Endodermal cell (in vitro differentiated cells): ENCODE measurements around the gene TMIGD3. TPM values are rescaled to one million over a fixed set of nuclear protein-coding genes. Genes with fewer than 3 reads are reported as not detected.

Source experiments
- DNase-seq: peaks from one replicate; pipeline ENCODE4 v3.0.0-alpha.2; 2017
- H3K27ac ChIP-seq: 2 replicates; pipeline ENCODE4 v1.5.1; 2013; ENCODE audit warnings: mild to moderate bottlenecking, low read depth, low read length, moderate library complexity
- H3K27me3 ChIP-seq: 2 replicates; pipeline ENCODE4 v1.6.1; 2013; ENCODE audit warnings: mild to moderate bottlenecking, low read length, moderate library complexity; ENCODE audit not compliant: insufficient read depth, control insufficient read depth, poor library complexity, severe bottlenecking
- H3K36me3 ChIP-seq: 2 replicates; pipeline ENCODE4 v1.7.0; 2013; ENCODE audit warnings: mild to moderate bottlenecking, low read length, moderate library complexity; ENCODE audit not compliant: control insufficient read depth, insufficient read depth
- H3K4me1 ChIP-seq: one replicate; pipeline ENCODE4 v1.7.0; 2013; ENCODE audit warnings: low read length; ENCODE audit not compliant: control insufficient read depth, insufficient read depth
- H3K4me3 ChIP-seq: 2 replicates; pipeline ENCODE4 v1.5.1; 2013; ENCODE audit warnings: mild to moderate bottlenecking, low read length, moderate library complexity
- H3K9ac ChIP-seq: 2 replicates; pipeline ENCODE4 v1.6.1; 2013; ENCODE audit warnings: mild to moderate bottlenecking, low read length, moderate library complexity; ENCODE audit not compliant: poor library complexity, severe bottlenecking; ENCODE audit errors: extremely low read depth
- H3K9me3 ChIP-seq: 2 replicates; pipeline ENCODE4 v1.6.1; 2013; ENCODE audit warnings: mild to moderate bottlenecking, low read length, moderate library complexity; ENCODE audit not compliant: control insufficient read depth
- H3K27ac Mint-ChIP-seq: 2 replicates; pipeline ENCODE4 v1.8.0; 2020; ENCODE audit warnings: mixed read lengths
- H3K27me3 Mint-ChIP-seq: 2 replicates; pipeline ENCODE4 v1.8.0; 2021; ENCODE audit warnings: mild to moderate bottlenecking, mixed read lengths; ENCODE audit not compliant: insufficient read depth
- H3K36me3 Mint-ChIP-seq: 2 replicates; pipeline ENCODE4 v1.8.0; 2020; ENCODE audit warnings: low read depth, mixed read lengths
- H3K4me1 Mint-ChIP-seq: 2 replicates; pipeline ENCODE4 v1.8.0; 2020; ENCODE audit warnings: mixed read lengths
- H3K4me3 Mint-ChIP-seq: 2 replicates; pipeline ENCODE4 v1.8.0; 2020; ENCODE audit warnings: mild to moderate bottlenecking, moderate library complexity, mixed read lengths
- H3K9me3 Mint-ChIP-seq: 2 replicates; pipeline ENCODE4 v1.8.0; 2020; ENCODE audit warnings: mild to moderate bottlenecking, mixed read lengths
- CTCF ChIP-seq: fragments of 200-600 bp; sonication (generic); conservative IDR thresholded peaks from 2 replicates; pipeline ENCODE4 v1.5.0; 2021; ENCODE audit warnings: antibody characterized with exemption, mild to moderate bottlenecking
- WGBS, 2 experiments: methylation state at CpG; one replicate each; pipeline versions ENCODE4 v1.1.5 to v1.1.7; 2013; ENCODE audit warnings: missing lambda C conversion rate in 2 of 2, mixed read lengths in 1 of 2; ENCODE audit not compliant: insufficient coverage in 1 of 2, insufficient read length in 1 of 2; 5-methylcytosine and 5-hydroxymethylcytosine counted together
- total RNA-seq, 2 donors: library from RNA; stranded (reverse); fragmentation: NEBNext Ultra II Directional in 1 of 2; extraction: Animal tissue kit (Norgen Biotek cat#: 25700) in 1 of 2; gene quantifications; 2 replicates in 1 of 2; 3 replicates in 1 of 2; pipeline ENCODE4 v1.2.1, GENCODE V29; 2021

TMIGD3 gene
- total RNA-seq, 2 donors from 2014 or later: not detected

GRCh38 chr1:111474106-111474505 lies 29.3 kb downstream of the TMIGD3 start:
- 96 to 100% methylated on average over 4 to 5 of the region's 5 CpGs for WGBS, 2 experiments
- Histone ChIP-seq H3K27me3 (no peaks in the 10 kb centered on the region), H3K9ac (no peak overlapping the region), H3K27ac (no peak overlapping the region), H3K9me3 (no peaks in the 10 kb centered on the region), H3K4me3 (no peak overlapping the region), H3K4me1 (no peaks in the 10 kb centered on the region), H3K36me3 (no peaks in the 10 kb centered on the region)
- TF ChIP-seq CTCF: no peak
- Mint-ChIP-seq H3K27me3 (no peaks in the 10 kb centered on the region), H3K4me1 (no peaks in the 10 kb centered on the region), H3K36me3 (no peaks in the 10 kb centered on the region), H3K27ac (no peak overlapping the region), H3K4me3 (no peak overlapping the region), H3K9me3 (no peaks in the 10 kb centered on the region)
- no peak for DNase-seq

GRCh38 chr1:111471538-111471937 lies 31.9 kb downstream of the TMIGD3 start:
- Mint-ChIP-seq H3K27ac (no peak overlapping the region), H3K4me3 (no peak overlapping the region), H3K36me3 (no peaks in the 10 kb centered on the region), H3K27me3 (no peaks in the 10 kb centered on the region), H3K4me1 (no peaks in the 10 kb centered on the region), H3K9me3 (no peaks in the 10 kb centered on the region)
- TF ChIP-seq CTCF: no peak
- Histone ChIP-seq H3K36me3 (no peaks in the 10 kb centered on the region), H3K9me3 (no peaks in the 10 kb centered on the region), H3K27me3 (no peaks in the 10 kb centered on the region), H3K4me3 (no peak overlapping the region), H3K27ac (no peak overlapping the region), H3K9ac (no peak overlapping the region), H3K4me1 (peaks cover 4% of the 10 kb centered on the region)
- WGBS, 2 experiments: 100% methylated on average over 3 of the region's 3 CpGs; no CpG with 5 or more reads in 1 of the 2 experiments
- DNase-seq: no peak

- H3K27me3 ChIP-seq: no peaks in the 10 kb centered on the region
- no peak for DNase-seq
- H3K9ac ChIP-seq: no peak overlapping the region
- H3K4me3 ChIP-seq: no peak overlapping the region
- no peak for TF ChIP-seq CTCF
- WGBS, 2 experiments: 87 to 89% methylated on average over 3 of the region's 3 CpGs
- H3K36me3 ChIP-seq: no peaks in the 10 kb centered on the region
- no peaks in the 10 kb centered on the region for H3K36me3 Mint-ChIP-seq
- H3K4me1 Mint-ChIP-seq: no peaks in the 10 kb centered on the region
- no peak overlapping the region for H3K27ac ChIP-seq
- H3K27ac Mint-ChIP-seq: no peak overlapping the region
- H3K9me3 Mint-ChIP-seq: no peaks in the 10 kb centered on the region
- no peak overlapping the region for H3K4me3 Mint-ChIP-seq
- no peaks in the 10 kb centered on the region for H3K9me3 ChIP-seq
- no peaks in the 10 kb centered on the region for H3K27me3 Mint-ChIP-seq
- peaks cover 4% of the 10 kb centered on the region for H3K4me1 ChIP-seq
These were observed 32.4 kb downstream of the TMIGD3 start for GRCh38 chr1:111471012-111471411.
